Effector CD4-positive, alpha-beta T cell (primary cell): ENCODE measurements around the gene VASP.

Source experiments
- DNase-seq: peaks from one replicate; pipeline ENCODE4 v3.0.0-alpha.2; 2020

VASP gene

GRCh38 chr19:45473682-45474605 lies 33.3 kb upstream of the VASP start:
- peak; percentile 52 for DNase-seq

- DNase-seq = peak; percentile 56
Measured at GRCh38 chr19:45474606-45475521, 32.4 kb upstream of the VASP start.

- DNase-seq = no peak
Measured at GRCh38 chr19:45475537-45476291, 31.6 kb upstream of the VASP start.

GRCh38 chr19:45476304-45476703 lies 31.0 kb upstream of the VASP start:
- DNase-seq = no peak

GRCh38 chr19:45477186-45477585 lies 30.1 kb upstream of the VASP start:
- DNase-seq = no peak

- DNase-seq = no peak
Measured at GRCh38 chr19:45477713-45478453, 29.4 kb upstream of the VASP start.

- peak; percentile 84 for DNase-seq
Measured at GRCh38 chr19:45478454-45479238, 28.6 kb upstream of the VASP start.

- DNase-seq = no peak
Measured at GRCh38 chr19:45483033-45483432, 24.2 kb upstream of the VASP start.

GRCh38 chr19:45484273-45484945 lies 22.9 kb upstream of the VASP start:
- no peak for DNase-seq

GRCh38 chr19:45485305-45486077 lies 21.8 kb upstream of the VASP start:
- DNase-seq = peak; percentile 99

- no peak for DNase-seq
Measured at GRCh38 chr19:45488708-45489107, 18.6 kb upstream of the VASP start.

- no peak for DNase-seq
Measured at GRCh38 chr19:45489216-45489855, 17.9 kb upstream of the VASP start.

- no peak for DNase-seq
Measured at GRCh38 chr19:45492137-45492626, 15.1 kb upstream of the VASP start.

- no peak for DNase-seq
Measured at GRCh38 chr19:45492627-45493470, 14.4 kb upstream of the VASP start.

- no peak for DNase-seq
Measured at GRCh38 chr19:45494261-45494916, 12.9 kb upstream of the VASP start.

GRCh38 chr19:45495178-45495577 lies 12.1 kb upstream of the VASP start:
- no peak for DNase-seq

GRCh38 chr19:45496349-45496953 lies 10.8 kb upstream of the VASP start:
- no peak for DNase-seq
